PFSK-1 (cell line): Measurements from ENCODE around the gene ASPA.

Source experiments
- POLR2AphosphoS5 ChIP-seq: IDR thresholded peaks from 2 replicates; pipeline ENCODE4 v1.6.1; 2012; ENCODE audit warnings: low read depth, mild to moderate bottlenecking, control low read depth, low read length, moderate library complexity
- REST ChIP-seq, 2 experiments: IDR thresholded peaks; 2 replicates each; pipeline versions ENCODE4 v1.6.1 to v1.8.0; 2011 to 2012; ENCODE audit warnings: low read depth in 2 of 2, low read length in 2 of 2, control low read depth in 1 of 2, inconsistent platforms in 1 of 2, mild to moderate bottlenecking in 1 of 2, moderate library complexity in 1 of 2; ENCODE audit not compliant: insufficient read depth in 1 of 2
- TAF1 ChIP-seq: IDR thresholded peaks from 2 replicates; pipeline ENCODE4 v1.6.1; 2012; ENCODE audit warnings: low read length, control low read depth, borderline replicate concordance; ENCODE audit not compliant: insufficient read depth

GRCh38 chr17:3447625-3448024 is 28.2 kb upstream of the ASPA start:
- TF ChIP-seq POLR2AphosphoS5 (no peak), TAF1 (no peak), REST (IDR thresholded peaks at IDR 0.05; ENCODE audit: insufficient read depth in 1 of 2, low read depth in 2 of 2, low read length in 2 of 2) (no peak)
